ENCODE data around the gene DGKI.

- TF ChIP-seq POLR2A (IDR thresholded peaks at IDR 0.05) (no peak), CTCF (IDR thresholded peaks at IDR 0.05) (no peak)
Observed at GRCh38 chr7:137728426-137728825, 118.3 kb downstream of the DGKI start.

Measured in suprapubic skin (tissue), 3 donors.